Fibroblast of skin of left biceps (primary cell): Measurements from ENCODE around the gene C1orf210.
A peak's percentile ranks its signal among the peaks of the same experiment; 100 is the strongest.

Experiments
- DNase-seq, 2 experiments: peaks; one replicate each; pipeline ENCODE4 v3.0.0-alpha.2; 2013; ENCODE audit warnings: low read depth in 2 of 2

C1orf210 gene

DNA sequence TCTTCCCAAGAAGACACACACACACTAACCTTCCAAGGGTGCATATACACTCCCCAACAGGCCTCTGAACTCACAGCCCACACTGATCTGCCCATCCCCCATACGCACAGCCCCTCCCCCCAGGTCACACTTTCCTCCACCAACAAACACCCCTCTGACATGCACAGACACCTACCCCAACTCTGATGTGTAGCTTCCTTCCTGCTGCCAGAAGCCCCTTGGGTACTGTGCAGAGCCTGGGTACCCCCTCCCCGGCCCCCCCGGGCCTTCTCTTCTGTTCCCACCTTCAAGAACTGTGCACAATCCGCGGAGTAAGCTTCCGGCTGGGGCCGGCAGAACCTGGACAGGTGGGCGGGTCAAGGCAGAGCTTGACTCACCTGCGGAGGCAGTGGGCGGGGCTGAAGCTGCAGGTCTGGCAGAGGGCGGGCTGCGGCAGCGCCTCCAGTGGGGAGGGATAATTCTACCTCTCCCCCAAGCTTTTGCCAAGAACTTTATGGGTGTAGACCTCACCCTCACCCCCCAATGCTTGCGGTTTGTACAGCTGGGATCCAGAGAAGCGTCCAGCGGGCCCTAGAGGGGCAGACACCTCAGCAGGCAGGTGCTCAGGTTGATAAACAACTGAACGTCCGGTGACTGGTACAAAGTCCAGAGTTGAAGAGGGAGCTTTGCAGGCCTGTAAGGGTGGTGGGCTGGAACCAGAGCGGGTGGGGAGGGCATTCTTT is at the start of gene C1orf210:
Gene C1orf210, minus strand, starts transcription at position 313 of the 722 bp plus-strand sequence. CDS start 2,311 bp downstream, outside the sequence.
- DNase-seq, result no peak

GRCh38 chr1:43334453-43335205 is 49.2 kb upstream of the C1orf210 start:
- DNase-seq, result no peak

- no peak for DNase-seq
These were observed 46.3 kb upstream of the C1orf210 start for GRCh38 chr1:43331688-43332087.

- peak; percentile 44 to 45 for DNase-seq
These were observed 44.8 kb upstream of the C1orf210 start for GRCh38 chr1:43329995-43330751.

- peak; percentile 38 to 43 for DNase-seq
These were observed 42.3 kb upstream of the C1orf210 start for GRCh38 chr1:43327549-43328292.

- DNase-seq, result no peak
These were observed 40.0 kb upstream of the C1orf210 start for GRCh38 chr1:43325381-43325780.

GRCh38 chr1:43324810-43325209 is 39.4 kb upstream of the C1orf210 start:
- DNase-seq, result no peak

DNA sequence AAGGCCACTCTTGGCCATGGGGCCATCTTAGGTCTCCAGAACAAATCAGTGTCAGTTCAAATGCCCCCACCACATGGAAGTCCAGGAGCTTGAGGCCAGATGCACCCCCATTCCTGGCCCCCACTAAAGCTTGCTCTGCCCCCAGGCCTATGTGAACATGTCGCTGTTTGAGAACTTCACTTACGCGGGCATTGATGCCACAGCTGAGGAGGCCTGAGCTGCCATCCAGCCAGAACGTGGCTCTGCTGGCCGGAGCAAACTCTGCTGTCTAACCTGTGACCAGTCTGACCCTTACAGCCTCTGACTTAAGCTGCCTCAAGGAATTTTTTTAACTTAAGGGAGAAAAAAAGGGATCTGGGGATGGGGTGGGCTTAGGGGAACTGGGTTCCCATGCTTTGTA is 37.1 kb upstream of the C1orf210 start:
- no peak for DNase-seq

DNA sequence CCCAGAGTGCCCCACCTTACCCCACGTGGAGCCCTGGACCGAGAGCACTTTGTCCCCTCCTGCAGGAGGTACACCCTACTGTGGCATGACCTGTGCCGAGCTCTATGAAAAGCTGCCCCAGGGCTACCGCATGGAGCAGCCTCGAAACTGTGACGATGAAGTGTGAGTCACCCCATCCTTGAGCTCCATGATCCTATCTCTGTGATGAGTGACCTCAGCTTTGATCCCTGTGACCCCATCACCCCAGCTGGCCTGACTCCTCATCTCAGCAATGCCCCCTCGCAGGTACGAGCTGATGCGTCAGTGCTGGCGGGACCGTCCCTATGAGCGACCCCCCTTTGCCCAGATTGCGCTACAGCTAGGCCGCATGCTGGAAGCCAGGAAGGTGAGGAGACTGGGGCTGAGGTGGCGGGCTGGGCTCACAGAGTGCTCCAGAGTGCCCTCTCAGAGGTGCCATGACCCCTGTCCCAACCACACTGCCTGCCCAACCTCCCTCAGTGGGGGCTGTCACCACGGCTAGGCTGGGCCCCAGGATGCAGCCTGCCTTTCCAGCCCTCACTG is 36.0 kb upstream of the C1orf210 start:
- DNase-seq, result no peak

DNA sequence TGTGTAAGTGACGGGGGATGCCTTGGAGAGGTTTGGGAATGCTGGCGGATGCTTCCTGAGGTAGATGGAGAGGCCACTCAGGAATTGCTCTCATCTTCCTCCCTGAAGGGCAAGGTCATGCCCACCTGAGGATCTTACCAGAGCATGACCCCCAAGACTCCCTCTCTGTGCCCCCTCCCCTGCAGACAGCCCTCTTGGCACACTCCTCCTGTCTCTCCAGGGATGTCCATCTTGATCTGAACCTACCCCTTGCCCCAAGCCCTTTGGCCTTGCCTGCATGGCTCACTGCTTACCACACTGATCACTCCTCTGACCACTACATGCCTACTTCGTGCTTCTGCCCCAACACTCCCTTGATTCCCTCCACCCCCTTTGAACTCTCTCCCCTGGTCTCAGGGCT is 34.4 kb upstream of the C1orf210 start:
- DNase-seq, result no peak

GRCh38 chr1:43319288-43319687 is 33.9 kb upstream of the C1orf210 start:
- no peak for DNase-seq

DNA sequence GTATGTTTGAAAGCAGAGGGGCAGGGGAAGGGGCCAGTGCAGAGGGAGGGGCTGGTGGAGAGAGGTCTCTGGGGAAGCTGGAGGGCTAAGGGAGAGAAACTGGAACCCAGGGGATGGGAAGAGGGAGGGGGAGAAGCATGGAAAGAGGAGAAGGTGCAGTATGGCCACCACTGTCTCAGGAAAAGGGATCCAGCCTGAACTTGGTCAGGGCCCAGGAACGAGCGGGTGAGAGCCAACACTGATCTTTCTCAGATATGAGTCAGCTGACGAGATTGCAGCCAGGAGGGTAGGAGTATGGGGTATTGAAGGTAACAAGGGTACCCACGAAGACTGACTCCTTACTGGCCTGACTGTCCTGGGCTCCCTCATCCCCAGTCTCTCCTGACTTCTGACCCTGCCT is 33.5 kb upstream of the C1orf210 start:
- no peak for DNase-seq

DNA sequence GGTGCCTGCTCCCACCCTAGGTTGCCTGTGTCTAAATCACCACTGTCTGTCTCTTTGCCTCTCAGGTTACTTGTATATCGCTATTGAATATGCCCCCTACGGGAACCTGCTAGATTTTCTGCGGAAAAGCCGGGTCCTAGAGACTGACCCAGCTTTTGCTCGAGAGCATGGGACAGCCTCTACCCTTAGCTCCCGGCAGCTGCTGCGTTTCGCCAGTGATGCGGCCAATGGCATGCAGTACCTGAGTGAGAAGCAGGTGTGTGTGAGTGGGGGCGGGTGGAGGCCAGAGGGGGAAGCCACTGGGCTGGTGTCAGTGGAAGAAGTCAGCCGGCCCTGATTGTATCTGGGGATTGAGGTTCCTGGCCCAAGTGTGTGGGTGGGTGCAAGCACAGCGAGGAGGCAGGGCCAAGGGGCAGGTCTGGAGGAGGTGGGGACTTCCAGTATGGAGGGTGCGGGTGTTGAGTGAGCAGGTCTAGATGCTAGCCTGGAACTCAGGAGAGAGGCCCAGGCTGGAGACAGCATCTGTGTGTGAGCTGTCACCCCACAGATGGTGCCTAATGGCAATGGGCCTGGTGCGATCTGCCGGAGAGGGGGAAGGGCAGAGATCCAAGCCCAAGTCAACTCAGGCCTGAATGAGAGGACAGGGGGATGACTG is 32.6 kb upstream of the C1orf210 start:
- DNase-seq, result no peak

DNA sequence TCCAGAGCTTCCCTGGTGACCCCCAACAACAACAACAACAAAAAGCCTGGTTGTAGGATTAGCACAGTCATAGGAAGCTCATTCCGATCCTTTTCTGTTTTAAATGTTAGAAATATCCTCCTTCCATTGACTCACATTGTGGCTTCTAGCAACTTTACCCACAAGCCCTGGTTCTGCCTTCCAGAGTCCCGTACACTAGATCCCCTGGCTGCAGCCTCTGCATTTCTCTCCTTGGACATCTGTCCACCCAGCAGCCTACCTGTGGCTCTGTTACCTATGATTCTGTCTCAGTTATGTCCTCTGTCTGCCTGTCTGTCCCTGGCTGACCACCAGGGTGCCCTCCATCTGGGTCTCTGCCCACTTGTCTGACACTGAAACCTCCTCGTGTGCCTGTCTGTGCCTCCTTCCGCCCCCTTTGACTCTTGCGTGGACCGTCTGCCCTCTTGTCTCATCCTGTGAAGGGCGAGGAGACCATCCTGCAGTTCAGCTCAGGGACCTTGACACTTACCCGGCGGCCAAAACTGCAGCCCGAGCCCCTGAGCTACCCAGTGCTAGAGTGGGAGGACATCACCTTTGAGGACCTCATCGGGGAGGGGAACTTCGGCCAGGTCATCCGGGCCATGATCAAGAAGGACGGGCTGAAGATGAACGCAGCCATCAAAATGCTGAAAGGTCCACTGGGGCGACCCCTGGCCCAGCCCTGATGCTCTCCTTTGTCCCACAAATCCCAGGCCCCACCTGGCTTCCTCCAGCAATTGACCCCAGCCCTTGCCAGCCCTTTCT is 31.5 kb upstream of the C1orf210 start:
- no peak for DNase-seq

DNA sequence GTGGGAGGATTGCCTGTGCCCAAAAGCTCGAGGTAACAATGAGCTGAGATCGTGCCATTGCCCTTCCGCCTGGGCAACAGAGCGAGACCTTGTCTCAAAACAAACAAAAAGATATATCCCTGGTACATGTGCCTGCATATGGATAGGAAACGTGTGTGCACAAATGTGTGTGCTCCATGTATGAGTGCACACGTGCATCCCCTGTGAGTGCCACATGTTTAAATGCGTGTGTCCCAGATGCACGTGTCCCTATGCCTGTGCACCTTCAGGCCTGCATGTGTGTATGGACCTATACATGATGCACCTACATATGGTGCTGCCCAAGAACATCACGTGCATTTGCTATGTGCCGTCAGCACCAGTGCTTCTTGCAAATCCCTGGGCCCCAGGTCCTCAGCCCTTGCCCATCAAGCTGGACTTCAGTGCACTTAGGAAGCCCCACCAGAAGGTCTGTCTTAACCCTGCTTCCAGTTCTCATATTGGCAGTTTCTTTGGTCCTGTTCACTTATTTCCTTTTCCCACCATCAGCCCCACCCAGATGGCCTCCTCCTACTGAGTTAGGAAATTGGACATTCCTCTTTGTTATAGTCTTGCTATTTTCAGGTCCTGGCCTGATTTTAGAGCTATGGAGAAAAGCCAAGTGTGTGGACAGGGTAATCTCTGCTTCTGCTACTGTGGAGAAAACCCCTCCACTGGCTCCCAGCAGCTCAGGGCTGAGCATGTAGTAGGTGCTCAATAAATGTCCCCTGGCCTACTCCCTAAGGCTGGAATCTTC is 30.8 kb upstream of the C1orf210 start:
- DNase-seq, result no peak

- no peak for DNase-seq
These were observed 30.1 kb upstream of the C1orf210 start for GRCh38 chr1:43315481-43315880.

DNA sequence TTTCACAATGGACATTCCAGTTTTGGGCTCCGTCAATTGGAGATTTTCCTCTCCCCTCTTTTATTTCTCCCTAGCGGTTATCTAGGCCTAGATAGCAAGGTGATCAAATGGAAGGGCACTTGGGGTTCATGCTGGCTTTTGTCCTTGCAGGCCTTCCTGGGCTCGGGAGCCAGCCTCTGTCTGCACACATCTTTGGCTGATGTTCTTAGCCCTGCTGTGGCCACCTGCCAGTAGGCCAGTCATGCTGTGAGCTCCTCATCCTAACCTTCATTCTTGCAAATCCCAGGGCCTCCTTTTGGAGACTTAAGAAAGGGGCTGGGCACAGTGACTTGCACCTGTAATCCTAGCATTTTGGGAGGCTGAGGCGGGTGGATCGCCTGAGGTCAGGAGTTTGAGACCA is 28.9 kb upstream of the C1orf210 start:
- no peak for DNase-seq

- no peak for DNase-seq
These were observed 28.4 kb upstream of the C1orf210 start for GRCh38 chr1:43313771-43314170.
